ENCODE results near the gene ZMYM4.

Gene ZMYM4

DNA sequence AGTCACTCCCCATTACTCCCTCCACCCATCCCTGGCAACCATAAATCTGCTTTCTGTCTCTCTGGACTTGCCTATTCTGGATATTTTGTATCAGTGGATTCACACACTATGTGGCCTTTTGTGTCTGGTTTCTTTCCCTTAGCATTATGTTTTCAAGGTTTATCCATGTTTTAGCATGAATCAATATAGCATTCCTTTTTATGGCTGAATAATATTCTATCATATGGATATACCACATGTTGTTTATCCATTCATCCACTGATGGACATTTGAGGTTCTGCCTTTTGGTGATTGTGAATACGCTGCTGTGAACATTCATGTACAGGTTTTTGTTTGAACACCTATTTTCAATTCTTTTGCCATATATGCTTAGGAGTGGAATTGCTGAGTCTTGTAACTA is 140.4 kb downstream of the ZMYM4 start:
- no peak for DNase-seq

DNA sequence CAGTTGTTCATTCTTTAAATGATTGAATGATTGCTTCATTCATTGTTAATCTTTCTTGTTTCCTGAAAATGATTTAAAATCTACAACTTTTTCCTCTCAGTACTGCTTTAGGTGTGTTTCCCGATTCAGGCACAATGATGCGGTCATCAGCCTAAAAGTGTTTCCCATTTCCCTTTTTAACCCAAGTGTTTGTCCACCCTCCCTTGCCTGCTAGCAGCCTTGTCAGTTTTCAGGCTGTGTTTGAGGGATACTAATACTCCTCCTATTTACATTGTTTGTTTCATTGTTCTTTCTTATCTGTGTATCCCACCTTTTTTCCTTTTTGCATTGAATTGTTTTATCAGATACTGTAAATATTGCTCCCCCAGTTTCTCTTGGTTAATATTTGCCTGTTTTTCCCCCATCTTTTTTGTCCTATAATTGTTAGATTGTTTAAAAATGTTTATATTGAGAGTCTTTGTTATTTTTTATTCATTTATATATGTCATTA is 157.6 kb downstream of the ZMYM4 start:
- no peak for DNase-seq

DNA sequence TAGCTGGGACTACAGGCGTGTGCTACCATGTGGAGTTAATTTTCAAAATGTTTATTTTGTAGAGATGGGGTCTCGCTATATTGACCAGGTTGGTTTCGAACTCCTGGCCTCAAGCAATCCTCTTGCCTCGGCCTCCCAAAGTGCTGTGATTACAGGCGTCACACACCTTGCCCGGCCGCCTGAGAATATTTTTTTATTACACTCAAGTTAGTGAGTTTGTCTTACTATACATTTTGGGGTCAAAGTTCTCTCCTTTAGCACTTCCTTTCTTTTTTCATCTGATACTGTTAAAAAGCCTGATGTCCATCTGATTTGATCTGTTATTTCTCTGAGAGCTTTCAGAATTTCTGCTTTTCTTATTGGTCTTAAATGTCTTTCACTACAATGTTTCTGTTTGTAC is 159.9 kb downstream of the ZMYM4 start:
- no peak for DNase-seq

DNA sequence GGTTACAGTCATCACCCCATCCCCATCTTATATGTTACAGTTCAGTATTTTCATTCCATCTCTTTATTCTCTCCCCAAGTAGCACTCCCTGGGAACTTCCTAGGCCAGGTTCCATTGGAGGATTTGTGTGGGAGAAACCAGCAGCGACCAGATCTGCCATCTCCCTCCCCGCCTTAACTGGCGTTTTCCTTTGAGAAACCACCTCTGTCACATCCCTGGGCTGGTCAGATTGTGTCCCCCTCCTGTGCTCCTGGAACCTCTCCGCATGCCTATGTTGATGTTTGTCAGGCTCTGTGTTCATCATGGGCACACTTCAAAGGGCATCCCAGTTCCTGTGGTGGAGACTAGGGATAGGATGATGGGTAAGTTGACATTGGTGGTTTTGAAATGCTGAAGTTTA is 162.3 kb downstream of the ZMYM4 start:
- no peak for DNase-seq

DNA sequence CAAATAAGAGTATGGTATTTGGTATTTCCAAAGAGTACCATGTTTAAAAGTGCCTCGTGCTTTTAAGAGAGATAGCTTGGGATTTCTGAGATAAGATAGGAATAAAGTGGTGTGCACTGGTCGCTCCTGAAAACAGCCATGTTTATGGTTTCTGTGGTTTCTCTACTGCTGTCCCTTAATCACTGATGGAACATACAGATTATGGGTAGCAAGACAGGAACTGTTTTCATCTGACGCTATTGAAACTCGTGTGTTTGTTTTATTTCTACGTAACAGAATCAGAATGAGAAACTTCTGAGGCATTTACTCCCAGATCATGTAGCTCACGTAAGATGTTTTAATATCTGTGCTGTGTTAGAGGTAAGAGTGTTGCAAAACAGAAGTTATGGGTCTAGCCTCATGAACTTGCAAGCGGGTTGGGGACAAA is 162.7 kb downstream of the ZMYM4 start:
- no peak for DNase-seq

DNA sequence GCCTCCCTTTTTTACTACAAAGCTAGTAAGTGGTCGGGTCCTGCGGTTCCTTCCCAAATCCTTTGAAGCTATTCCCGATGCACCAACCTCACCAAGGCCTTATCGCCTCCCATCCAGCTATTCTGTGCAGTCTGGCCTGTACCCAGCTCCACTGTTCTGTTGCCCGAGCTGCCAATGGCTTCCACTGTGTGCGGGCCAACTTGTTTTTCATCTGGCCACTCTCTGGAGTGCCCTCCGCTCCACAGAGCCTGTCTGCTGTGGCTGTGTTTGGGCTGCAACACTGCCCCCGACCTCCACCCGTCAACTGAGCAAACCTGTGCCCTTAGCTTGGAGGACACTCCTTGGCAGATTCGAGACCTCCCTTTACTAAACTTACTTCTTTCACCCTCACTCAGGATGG is 163.7 kb downstream of the ZMYM4 start:
- no peak for DNase-seq

DNA sequence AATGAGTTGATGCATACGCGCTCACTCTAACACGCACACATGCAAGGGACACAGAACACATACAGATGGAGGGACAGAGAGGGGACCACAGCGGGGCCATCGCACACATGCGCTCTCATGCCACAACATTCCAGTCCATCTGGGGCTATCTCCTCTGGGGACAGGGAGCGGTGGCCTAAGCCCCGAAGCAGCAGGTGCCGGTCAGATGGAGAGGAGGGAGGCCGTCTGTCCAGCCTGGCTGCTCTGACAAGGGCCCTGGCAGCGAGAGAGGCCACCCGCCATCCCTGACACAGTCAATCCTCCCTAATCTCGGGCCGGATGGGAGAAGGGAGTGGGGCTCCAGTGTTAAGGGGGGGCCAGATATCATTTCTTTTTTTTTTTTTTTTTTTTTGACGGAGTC is 165.2 kb downstream of the ZMYM4 start:
- no peak for DNase-seq

DNA sequence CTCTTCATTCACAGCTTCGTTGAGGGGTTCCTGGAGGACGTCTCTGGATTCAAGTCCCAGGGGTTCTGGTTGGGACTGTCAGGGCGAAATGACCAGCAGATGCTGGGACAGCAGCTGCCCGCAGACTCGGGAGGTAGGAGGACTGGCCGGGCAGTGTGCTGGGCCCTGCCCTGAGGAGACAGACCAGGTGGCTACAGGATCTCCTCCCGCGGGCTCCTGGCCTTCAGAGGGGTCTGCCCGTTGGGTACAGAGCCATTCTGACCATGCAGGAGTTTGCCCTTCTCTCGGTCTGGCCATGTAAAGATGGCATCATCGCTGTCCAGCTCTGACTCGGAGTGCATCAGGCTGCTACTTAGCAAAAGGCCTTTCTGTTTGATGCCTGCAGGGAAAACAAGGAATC is 166.2 kb downstream of the ZMYM4 start:
- no peak for DNase-seq

DNA sequence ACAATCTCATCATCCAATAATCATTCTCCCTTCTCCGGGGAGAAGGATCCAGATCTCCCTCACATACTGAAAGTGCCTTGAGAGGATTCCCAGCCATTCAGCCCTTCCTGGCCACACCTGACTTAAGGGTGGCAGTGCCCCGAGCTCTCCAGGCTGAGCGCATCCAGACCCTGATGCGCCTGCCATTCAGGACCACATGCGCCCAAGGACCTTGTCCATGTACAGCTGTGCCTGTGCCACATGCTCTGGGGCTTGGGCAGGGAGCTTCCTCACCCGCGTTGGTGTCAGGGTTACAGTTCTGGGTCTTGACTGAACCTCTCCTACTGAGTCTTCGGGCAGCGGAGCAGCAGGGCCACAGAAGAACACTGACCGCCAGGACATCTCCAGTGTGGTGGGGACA is 167.6 kb downstream of the ZMYM4 start:
- DNase-seq, result no peak

DNA sequence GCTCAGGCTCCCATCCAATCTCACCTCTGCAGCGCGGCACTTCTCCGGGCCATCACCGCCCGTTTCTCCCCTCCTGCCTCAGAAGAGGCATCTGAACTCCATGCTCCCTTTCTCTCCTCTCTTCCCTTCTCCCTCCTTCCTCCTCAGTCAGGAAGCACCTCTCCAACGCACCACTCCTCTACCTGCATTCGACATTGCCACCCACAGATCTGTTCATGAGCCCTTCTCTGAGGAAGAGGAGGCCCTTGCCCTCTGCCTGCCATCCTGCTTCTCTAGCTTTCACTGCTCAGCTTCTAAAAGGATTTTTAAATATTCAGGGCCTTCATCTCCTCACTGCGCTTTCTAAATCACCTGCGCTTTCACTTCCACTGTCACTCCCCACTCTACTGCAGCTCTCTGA is 168.7 kb downstream of the ZMYM4 start:
- no peak for DNase-seq

DNA sequence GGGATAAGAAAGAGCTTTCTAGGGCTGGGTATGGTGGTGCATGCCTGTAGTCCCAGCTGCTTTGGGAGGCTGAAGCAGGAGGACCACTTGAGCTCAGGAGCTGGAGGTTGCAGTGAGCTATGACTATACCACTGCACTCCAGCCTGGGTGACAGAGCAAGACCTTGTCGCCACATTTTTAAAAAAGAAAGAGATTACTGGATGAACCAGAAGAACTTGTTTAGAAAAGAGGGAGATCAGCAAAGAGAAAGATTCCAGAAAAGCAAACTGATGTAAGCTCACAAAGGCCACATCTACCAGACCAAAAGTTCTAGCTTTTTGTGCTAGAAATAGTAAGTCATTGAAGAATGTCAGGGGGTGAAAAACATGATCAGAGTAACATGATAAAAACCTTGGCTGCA is 171.1 kb downstream of the ZMYM4 start:
- DNase-seq, result no peak

DNA sequence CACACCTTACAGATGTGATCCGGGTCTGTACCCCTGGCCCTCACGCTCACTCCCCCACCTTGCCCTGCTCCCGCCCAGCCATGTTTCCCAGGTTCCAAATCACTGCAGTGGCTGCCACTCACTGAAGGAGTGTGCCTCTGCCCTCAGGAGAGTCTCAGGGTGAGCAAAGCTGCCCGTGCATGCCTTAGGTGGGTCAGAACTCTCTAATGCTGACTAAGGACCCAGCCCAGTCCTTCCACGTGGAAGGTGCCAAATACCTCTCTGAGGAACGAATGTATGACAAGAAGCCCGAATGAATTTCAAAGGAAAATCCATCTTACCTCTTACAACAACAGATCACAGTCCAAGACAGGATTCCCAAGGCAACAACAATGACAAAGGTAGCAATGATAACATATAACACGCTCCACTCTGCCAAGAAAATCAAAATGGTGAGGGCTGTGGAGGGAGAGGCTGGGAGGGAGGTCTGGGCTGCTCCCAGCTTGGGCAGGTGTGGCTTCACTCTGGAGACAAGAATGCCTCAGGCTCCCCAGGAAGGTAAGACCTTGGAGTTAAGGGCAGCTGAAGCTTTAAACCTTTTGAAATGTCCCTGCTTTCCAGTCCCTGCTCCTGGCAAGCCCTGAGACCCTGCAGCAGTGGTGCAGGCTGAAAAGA is 173.5 kb downstream of the ZMYM4 start:
- no peak for DNase-seq

DNA sequence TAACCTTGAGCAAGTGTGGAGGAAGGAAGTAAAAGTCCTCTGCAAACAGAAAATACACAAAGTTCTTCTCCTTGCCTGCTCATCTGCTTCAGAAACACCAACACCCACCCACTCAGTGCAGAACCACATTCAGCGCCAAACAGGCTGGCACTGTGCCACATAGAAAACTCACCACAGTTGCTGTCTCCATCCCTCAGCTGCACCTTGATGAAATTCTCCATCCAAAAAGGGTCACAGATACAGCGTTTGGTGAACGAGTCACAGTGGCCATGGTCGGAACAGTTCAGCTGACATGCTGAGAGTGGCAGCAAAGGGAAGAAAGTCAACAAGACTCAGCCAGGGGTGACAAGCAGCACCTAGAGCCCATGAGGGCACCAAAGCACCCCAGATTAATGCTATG is 174.2 kb downstream of the ZMYM4 start:
- no peak for DNase-seq

DNA sequence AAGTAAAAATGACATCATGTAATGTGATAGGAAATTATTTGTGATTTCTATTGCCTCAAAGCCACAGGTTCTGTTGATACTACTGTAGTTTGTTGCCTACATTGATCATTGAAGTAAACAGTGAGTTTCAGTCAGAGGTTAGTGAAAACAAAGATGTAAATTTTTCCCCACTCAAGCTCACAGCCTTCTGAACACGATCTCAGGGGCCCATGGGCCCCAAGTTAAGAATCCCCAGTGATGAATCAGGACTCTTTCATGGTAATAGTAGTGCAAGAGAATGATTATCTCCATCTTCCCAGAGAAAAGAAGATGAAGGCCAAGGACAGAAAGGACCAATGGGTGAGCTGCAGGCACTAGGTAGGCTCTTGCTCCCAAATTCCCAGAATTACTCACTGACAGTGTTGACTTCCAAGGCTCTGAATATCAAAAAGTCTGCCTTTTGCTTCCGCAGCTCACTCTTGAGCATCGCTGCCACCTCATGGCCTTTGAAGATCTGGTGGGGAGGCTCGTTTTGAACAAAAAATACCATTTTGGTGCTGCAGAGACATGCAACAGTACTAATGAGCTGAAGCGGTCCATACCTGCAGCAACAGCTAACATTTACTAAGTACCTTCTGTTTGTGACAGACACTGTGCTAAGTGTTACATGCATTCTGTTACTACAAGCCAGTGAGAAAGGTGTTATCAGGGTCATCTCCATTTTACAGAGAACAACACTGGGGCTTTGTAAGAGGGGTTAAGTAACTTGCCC is 175.4 kb downstream of the ZMYM4 start:
- no peak for DNase-seq

DNA sequence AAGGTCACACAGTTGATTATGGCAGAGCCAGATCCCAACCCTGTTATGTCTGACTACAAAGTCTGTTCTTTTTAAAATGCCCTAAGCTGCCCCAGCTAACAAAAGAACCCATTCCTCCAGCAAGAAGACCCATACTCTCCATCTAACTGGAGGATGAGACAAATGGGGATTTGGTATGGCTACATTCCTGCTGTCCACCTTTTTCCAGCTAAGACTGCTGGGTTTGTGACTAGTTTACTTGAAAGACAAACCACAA is 175.9 kb downstream of the ZMYM4 start:
- no peak for DNase-seq

DNA sequence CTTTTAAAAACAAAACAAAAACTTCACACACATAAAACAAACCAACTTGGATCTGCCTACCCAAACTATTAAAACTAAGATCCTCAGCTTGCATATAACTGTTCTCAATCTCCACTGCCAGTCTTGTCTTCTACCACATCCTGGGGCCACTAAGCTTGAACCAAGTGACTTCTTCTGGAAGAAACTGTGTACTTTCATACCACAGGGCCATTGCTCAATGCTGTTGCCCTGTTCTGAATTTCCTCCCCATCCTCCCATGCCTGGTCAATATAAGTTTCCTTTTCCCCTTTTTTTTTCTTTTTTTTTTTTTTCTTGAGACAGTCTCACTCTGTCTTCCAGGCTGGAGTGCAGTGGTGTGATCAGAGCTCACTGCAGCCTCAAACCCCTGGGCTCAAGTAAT is 178.8 kb downstream of the ZMYM4 start:
- no peak for DNase-seq

DNA sequence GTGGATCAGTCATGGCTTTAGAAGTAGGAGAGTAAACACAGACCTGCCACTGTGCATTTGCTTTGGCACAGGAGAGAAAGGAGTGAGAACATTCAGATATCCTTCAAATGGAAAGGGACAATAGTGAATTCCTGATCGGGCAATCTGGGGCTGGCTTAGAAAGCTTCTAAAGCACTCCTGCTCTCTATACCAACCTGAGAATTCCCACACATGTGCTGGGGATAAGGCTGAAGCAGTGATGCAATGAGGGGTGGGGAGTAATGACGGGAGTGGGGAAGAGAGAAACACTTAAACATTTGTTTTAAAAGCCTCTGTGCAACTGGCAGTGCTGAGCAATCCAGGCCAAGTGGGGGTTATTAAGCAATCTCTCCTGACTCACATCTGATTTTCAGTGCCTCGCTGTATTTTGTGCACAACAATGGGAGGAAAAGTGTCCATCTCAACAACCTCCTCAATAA is 179.9 kb downstream of the ZMYM4 start:
- no peak for DNase-seq

DNA sequence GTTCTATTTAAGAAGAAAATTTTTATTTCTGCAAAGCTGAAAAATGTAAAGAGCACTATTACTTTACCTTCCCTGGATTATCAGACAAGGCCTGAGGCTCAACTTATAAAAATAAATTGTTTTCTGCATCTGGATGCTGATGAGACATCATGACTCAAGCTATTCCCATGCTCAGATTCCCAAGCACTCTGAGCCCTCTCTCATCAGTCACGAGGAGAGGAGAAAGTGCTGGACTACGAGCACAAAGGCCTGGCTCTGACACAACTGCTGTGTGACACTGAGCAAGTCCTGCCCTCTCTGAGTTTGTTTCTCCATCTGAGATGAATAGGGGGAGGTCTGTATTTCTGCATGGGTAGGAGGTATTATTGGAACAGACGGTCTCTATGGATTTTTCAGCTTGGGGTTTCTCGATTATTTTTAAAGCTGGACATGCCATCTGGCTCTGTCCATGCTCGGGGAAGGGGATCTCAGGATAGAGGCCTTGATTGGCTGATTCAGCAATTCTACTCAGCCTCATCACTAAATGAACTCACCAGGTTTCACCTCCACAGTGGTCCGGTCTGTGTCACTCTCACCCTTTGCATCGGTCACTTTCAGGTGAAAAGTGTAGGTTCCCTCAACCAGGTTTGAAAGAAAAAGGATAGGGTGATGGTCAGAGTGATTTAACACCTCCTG is 181.0 kb downstream of the ZMYM4 start:
- no peak for DNase-seq

DNA sequence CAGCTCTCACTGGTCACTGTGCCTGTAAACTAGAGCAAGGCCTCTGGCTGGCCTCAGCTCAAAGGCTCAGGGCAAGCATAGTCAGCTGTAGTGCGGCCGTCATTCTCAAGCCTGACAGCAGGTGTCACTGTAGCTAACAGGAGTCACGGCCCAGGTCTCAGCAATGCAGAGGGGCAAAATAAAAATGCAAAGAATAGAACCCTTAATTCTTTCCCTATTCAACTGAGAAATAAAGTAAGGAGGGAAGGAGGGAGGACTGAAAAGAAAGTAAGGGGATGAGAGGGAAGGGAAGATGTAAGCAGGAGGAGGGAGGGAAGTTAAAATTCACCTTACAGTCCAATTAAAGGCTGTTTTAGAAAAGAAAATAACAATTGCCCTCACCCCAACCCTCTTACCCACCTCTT is 182.6 kb downstream of the ZMYM4 start:
- DNase-seq, result peak; percentile 68

DNA sequence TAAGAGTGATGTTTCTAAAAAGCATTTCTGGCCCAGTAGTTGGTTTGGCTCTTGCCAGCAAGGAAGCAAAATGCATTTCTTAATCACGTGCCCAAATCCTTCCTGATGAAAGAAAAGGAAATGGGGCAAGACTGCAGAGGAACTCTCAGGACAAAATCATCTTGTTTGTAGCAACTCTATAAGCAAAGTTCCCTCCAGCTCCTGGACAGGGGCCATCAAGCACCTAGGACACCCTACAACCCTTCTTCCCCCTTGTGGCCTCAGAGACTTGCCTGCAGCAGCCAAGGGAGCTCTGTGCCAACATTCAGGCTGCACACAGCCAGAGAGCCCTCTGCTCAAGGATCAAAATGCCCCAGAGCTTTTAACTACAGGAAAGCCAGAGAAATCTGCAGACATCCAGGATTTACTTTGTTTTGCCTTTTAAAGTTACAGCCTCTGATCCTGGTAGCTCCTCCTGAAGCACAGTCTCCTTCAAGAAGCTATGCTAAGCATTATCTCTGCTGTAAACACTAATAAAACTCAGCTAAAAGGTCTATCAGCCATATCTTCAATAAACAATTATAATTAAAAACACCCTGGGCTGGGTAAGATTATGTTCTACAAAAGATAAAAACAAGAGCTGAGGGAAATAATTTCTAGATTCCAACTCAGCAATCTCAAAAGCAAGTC is 183.7 kb downstream of the ZMYM4 start:
- DNase-seq, result no peak

DNA sequence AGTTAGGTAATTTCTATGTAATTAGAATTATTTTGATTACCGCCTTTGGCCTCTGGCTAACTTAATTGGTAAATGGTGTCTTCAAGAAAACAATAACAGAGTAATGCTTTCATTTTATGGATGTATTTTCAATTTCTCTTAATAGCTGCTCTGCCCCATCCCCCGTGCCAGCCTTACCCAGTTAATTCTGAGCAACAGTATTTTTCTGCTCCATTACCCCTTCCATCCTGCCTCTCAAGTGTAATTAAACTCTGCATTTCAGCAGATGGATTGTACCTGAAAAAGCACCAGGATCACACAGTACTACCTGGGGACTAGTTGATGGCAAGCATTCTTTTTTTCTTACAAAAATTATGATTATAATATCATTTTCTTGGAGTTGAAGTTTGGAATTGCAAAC is 184.5 kb downstream of the ZMYM4 start:
- DNase-seq, result no peak

DNA sequence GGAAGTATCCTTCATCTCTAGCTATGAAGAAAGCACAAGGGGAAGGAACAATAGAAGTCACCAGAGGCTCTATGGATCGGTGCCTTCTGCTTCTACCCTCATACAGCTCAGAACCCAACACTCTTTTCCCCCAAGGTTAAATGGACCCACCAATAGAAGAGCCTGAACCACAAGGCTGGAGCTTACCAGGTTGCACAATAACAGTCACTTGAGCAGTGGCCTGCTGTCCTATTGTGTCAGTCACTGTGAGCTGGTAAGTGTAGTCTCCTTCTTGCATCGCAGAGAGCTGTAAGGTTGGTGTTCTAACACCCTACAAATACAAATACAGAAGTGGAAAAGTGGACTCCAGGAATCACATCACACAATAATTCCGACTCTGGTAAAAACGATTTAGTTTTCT is 185.7 kb downstream of the ZMYM4 start:
- no peak for DNase-seq

DNA sequence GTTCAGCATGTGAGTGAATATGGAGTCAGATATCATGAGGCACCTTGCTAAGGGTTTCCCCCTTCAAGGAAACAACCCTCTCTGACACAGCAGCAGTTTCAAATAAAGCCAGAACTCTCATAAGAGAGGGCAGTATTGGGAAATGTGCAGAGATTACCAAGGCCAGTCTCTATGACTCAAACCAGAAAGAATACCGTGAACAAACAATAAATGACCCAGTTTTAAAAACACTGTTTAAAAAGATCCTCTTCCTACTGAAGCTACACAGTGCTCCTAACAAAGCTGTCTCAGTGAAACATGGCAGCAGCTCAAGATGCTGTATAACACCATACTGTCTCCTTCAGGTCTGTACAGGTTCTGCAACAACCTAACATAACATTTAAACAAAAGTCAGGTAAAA is 186.1 kb downstream of the ZMYM4 start:
- no peak for DNase-seq

DNA sequence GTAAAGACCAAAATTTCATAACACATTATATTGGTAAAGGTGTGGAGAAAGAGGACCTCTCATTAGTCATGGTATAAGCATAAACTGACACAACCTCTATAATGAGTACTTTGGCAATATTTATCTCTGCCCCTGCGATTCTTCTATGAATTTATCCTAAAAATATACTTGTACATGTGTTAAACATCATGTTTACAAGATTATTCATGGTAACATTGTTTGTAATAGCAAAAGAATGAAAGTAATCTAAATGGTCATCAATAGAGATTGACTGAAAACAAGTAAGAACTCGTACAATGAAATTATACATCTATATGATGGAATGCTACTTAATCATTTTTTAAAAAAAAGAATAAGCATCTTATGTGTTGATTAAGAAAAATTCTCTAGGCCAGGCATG is 192.3 kb downstream of the ZMYM4 start:
- no peak for DNase-seq

Data from NCI-H1105 (cell line).